ENCODE measurements around the gene TMEM62. TPM values are rescaled to one million over a fixed set of nuclear protein-coding genes. Genes with fewer than 3 reads are reported as not detected.
"Not testable (repeated sequence)": the region's sequence is repeated elsewhere in the genome, so short reads cannot be mapped to it uniquely, and the experiment has no call there.

The TMEM62 gene
- total RNA-seq, 1 donor from 2014 or later = 12.2 TPM

DNA sequence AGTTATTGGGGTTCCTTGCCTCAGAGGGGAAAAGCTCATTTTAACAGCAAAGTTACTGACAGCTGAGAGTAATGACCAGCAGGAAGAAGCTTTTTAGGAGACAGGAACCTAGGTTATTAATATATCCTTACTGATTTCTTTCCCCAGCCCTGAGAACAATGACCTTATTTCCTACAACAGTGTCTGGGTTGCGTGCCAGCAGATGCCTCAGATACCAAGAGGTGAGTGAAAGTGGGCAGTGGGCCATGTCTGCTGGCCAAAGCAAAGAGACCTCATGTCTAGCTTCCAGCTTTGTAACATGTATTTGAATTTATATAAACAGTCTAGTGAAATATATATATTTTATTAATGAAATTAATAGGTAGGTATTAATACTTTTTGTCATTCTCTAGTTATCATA is 56.8 kb downstream of the TMEM62 start:
- TF ChIP-seq, protein P1, sequence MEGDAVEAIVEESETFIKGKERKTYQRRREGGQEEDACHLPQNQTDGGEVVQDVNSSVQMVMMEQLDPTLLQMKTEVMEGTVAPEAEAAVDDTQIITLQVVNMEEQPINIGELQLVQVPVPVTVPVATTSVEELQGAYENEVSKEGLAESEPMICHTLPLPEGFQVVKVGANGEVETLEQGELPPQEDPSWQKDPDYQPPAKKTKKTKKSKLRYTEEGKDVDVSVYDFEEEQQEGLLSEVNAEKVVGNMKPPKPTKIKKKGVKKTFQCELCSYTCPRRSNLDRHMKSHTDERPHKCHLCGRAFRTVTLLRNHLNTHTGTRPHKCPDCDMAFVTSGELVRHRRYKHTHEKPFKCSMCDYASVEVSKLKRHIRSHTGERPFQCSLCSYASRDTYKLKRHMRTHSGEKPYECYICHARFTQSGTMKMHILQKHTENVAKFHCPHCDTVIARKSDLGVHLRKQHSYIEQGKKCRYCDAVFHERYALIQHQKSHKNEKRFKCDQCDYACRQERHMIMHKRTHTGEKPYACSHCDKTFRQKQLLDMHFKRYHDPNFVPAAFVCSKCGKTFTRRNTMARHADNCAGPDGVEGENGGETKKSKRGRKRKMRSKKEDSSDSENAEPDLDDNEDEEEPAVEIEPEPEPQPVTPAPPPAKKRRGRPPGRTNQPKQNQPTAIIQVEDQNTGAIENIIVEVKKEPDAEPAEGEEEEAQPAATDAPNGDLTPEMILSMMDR (IDR thresholded peaks at IDR 0.05; ENCODE audit: borderline replicate concordance) = no peak
- Histone ChIP-seq H3K27ac (replicated peaks) (peak overlapping the region; percentile 77), H3K36me3 (peaks cover 56% of the 10 kb centered on the region), H3K4me3 (peak overlapping the region; percentile 13), H3K9me3 (replicated peaks) (no peaks in the 10 kb centered on the region), H3K27me3 (ENCODE audit: low read depth) (no peaks in the 10 kb centered on the region), H3K4me1 (peaks cover 77% of the 10 kb centered on the region)
- intact Hi-C loops (cut with micrococcal nuclease) = no loop called here
- peak; percentile 85 for DNase-seq

- H3K27me3 ChIP-seq (ENCODE audit: low read depth) = no peaks in the 10 kb centered on the region
- H3K9me3 ChIP-seq (replicated peaks) = peaks cover 5% of the 10 kb centered on the region
- intact Hi-C loops (cut with micrococcal nuclease) = no loop called here
- TF ChIP-seq, protein P1 (IDR thresholded peaks at IDR 0.05; ENCODE audit: borderline replicate concordance) = no peak
- no peak overlapping the region for H3K27ac ChIP-seq (replicated peaks)
- peaks cover 89% of the 10 kb centered on the region for H3K36me3 ChIP-seq
- peaks cover 64% of the 10 kb centered on the region for H3K4me1 ChIP-seq
- DNase-seq = no peak
- H3K4me3 ChIP-seq = no peak overlapping the region
Observed at GRCh38 chr15:43193710-43194109, 60.3 kb downstream of the TMEM62 start.

GRCh38 chr15:43194795-43195194 is 61.4 kb downstream of the TMEM62 start:
- TF ChIP-seq, protein P1 (IDR thresholded peaks at IDR 0.05; ENCODE audit: borderline replicate concordance) = no peak
- intact Hi-C loops (cut with micrococcal nuclease) = no loop called here
- no peak overlapping the region for H3K4me3 ChIP-seq
- peaks cover 82% of the 10 kb centered on the region for H3K36me3 ChIP-seq
- peak overlapping the region; percentile 50 for H3K27ac ChIP-seq (replicated peaks)
- H3K27me3 ChIP-seq (ENCODE audit: low read depth) = no peaks in the 10 kb centered on the region
- DNase-seq = no peak
- peaks cover 5% of the 10 kb centered on the region for H3K9me3 ChIP-seq (replicated peaks)
- peaks cover 53% of the 10 kb centered on the region for H3K4me1 ChIP-seq

- Histone ChIP-seq H3K4me3 (no peak overlapping the region), H3K4me1 (peaks cover 37% of the 10 kb centered on the region), H3K9me3 (replicated peaks) (peaks cover 5% of the 10 kb centered on the region), H3K36me3 (peaks cover 60% of the 10 kb centered on the region), H3K27me3 (ENCODE audit: low read depth) (no peaks in the 10 kb centered on the region), H3K27ac (replicated peaks) (peak overlapping the region; percentile 53)
- no peak for DNase-seq
- intact Hi-C loops (cut with micrococcal nuclease) = no loop called here
- TF ChIP-seq, protein P1 (IDR thresholded peaks at IDR 0.05; ENCODE audit: borderline replicate concordance) = no peak
Observed at GRCh38 chr15:43196760-43197548, 63.6 kb downstream of the TMEM62 start.

GRCh38 chr15:43197773-43198172 is 64.4 kb downstream of the TMEM62 start:
- H3K9me3 ChIP-seq (replicated peaks); H3K27me3 ChIP-seq (ENCODE audit: low read depth); DNase-seq; H3K27ac ChIP-seq (replicated peaks); H3K4me3 ChIP-seq; intact Hi-C loops (cut with micrococcal nuclease): not testable (repeated sequence)
- Histone ChIP-seq H3K4me1 (peaks cover 37% of the 10 kb centered on the region), H3K36me3 (peaks cover 52% of the 10 kb centered on the region)

DNA sequence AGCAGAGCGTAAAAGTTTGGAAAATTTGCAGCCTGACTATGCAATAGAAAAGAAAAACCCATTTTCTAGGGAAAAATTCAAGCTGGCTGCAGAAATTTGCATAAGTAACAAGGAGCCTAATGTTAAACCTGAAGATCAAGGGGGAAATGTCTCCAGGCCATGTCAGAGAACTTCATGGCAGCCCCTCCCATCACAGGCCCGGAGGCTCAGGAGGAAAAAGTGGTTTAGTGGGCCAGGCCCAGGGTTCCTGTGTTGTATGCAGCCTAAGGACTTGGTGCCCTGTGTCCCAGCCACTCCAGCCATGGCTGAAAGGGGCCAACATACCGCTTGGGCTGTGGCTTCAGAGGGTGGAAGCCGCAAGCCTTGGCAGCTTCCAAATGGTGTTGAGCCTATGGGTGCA is 65.2 kb downstream of the TMEM62 start:
- H3K36me3 ChIP-seq = peaks cover 44% of the 10 kb centered on the region
- DNase-seq; H3K4me3 ChIP-seq; H3K27me3 ChIP-seq (ENCODE audit: low read depth); intact Hi-C loops (cut with micrococcal nuclease); H3K9me3 ChIP-seq (replicated peaks); H3K27ac ChIP-seq (replicated peaks): not testable (repeated sequence)
- peaks cover 32% of the 10 kb centered on the region for H3K4me1 ChIP-seq

Measured in left ventricle myocardium inferior (tissue), 1 donor.